Endothelial cell of hepatic sinusoid (primary cell): ENCODE results near the gene TBC1D17.

Experiments used
- in situ Hi-C: cut with HindIII; loops from 2 replicates; pipeline ENCODE4 v1.10.0; 2017; ENCODE audit warnings: low sequenced_read_pairs

TBC1D17 gene

DNA sequence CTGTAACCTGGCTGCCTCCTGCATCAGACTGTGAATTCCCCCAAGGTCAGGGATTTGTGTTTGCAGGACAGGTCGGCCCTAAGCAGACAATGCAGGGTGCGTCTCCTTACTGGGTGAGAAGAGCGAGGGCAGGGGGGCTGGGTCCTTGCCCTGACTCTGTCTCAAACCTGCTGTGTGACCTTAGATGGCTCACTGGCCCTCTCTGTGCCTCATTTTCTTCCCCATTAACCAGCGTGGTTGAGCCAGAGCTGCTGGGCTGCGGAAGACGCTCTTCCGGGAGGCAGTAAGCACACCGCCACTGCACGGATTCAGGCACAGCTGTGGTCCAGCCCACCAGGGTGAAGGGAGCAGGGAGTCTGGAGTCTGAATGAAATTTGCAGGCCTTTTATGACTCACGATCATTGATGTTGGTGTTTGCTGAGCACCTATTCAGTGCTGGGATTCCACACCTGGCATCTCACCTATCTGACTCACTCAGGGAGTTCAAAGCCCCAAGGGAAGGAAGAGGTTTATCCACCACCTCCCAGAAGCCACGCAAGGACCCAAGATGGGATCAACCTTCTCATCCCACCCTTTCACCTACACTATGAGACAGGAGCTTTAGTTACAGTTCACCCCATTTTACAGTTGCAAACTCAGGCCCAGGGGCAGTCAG lies 2.9 kb upstream of the TBC1D17 start:
- in situ Hi-C loops = no loop called here

DNA sequence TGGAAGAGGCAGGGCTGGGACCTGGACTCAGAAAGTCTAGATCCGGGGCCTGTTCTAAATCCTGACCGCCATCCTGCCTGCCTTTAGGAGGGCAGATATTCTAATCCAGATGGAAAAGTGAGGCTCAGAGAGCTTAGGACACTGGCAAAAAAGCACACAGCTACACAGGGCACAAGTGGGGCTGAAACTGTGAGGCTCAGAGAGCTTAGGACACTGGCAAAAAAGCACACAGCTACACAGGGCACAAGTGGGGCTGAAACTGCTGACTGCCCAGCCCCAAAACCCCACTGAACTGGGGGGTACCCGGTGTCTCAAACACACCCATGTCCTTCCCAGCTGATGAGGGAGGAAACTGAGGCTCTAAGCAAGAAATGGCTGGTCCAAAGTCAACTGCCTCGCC lies 2.3 kb upstream of the TBC1D17 start:
- in situ Hi-C loops = no loop called here

DNA sequence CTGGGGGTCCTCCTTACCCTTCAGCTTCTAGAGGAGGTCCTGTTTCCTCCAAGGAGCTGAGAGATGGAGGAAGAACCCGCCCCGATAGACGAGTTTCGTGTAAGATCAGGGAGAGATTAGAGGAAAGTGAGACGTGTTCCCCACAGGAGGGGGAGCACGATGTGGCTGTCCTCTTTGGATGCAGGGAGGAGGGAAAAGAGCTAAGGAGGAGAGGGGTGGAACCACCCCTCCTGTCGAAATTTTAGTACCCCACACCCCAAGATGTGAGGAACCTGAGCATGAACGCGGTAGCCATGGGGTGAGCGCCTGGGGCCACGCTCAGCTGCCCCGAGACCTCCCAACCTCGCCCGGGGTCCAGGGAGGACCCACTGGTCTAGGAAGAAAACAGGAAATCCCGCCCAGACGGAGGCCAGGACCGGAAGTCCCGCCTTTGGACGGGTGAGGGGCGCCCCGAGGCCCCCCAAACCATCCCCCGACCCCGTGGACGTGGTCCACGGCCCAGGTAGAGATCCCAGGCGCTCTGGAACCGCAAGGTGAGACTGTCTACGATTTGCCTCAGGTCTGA lies 1.6 kb upstream of the TBC1D17 start:
- in situ Hi-C loops = no loop called here

DNA sequence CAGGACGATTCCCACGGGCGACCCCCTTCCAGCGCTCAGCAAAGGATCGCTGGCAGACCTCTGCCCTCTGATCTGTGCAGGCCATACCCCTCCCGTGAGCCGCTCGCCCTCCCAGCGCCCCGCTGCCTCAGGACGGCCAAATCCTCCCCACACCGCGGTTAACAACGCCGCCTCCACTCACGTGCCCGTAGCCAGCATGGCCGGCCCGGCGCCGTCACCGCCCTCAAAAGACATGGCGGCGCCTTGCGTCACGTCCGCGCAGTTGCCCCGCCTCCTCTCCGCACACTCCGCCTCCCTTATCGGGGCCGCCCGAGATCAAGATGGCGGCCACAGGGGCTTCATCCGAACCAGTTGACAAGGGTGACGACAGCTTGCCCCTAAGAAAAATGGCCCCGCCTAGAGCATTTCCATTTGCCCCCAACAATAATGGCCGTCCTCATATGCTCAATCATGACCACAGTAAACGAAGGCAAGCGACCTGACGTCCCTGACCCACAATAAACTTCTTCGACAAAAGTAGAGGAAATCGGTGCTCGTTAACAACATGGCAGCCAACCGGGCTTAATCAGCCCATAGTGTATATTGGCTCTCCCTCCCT lies 981 bp upstream of the TBC1D17 start:
- in situ Hi-C loops = no loop called here

DNA sequence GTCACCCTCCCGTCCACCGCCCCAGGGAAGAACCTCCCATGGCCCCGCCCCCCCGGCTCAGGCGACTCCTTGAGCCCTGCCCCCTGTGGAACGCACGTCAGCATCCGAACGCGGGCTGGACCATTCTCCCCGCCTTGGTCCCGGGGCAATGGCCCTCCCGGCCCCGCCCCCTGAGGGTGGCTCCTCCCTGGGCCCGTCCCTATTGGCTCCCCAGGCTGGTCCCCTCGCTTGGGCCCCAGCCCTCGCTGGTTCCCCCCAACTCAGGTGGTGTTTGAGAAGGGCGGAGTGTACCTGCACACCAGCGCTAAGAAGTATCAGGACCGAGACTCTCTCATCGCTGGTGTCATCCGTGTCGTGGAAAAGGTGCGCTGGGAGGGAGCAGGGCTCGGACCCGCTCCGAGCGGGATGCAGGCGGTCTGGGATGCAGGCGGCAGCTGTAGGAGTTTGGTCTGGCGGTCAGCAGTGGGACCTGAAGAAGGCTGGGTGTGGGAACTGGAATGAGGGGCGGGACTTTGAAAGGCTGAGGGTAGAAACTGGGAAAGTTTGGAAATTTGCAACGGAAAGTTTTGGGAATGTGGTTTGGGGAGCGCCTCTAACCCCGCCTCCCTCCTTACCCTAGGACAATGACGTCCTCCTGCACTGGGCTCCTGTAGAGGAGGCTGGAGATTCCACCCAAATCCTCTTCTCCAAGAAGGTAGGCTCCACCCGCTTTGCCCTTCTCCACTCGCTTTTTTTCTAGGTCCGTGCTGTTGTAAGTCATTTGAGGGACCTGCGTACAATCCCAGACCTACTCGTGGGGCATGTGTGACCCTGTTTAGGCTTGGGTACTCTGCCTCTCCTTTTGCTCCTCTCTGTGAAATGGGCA lies 609 bp downstream of the TBC1D17 start:
- in situ Hi-C loops = no loop called here

DNA sequence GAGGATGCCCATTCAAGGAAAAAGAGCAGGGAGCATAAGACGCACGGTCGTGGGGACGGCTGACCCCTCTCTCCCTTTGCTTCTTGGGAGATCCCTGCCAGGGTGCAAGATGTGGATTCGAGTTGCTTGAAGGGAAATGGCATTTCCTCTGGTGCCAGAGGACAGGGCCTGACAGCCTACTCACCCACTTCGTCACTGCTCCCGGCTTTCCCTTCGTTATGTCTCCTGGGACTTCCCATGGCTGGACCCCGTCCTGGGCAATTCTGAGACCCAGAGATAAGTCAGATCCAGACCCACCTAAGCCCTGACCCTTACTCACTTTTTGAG lies 1.2 kb downstream of the TBC1D17 start:
- in situ Hi-C loops = no loop called here

DNA sequence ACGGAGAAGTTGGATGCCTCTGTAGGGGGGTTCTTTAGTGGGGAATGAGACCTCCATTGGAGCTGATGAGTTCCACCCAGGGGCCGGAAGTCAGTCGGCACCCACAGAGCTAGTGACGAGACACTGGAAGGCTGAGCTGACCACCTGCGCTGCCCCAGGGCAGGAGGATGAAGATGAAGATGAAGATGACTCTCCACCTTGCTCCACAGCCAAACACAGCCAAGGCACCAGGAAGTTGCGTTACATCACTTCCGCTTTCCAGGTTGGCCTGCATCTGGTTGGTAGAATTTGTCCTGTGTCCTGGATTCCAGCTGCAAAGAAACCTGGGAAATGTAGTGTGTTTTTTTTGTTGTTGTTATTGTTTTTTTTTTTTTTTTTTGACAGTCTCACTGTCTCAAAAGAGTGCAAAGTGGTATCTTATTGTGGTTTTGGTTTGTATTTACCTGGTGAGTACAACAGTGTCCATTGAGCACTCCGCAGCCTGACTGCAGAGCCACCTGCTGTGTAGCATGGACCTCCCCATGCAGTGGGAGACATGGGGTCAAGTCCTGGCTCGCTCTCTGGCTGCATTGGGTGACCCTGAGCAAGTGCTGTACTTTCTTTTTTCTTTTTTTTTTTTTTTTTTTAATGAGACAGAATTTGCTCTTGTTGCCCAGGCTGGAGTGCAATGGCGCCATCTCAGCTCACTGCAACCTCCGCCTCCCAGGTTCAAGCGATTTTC lies 1.9 kb downstream of the TBC1D17 start:
- in situ Hi-C loops = no loop called here

DNA sequence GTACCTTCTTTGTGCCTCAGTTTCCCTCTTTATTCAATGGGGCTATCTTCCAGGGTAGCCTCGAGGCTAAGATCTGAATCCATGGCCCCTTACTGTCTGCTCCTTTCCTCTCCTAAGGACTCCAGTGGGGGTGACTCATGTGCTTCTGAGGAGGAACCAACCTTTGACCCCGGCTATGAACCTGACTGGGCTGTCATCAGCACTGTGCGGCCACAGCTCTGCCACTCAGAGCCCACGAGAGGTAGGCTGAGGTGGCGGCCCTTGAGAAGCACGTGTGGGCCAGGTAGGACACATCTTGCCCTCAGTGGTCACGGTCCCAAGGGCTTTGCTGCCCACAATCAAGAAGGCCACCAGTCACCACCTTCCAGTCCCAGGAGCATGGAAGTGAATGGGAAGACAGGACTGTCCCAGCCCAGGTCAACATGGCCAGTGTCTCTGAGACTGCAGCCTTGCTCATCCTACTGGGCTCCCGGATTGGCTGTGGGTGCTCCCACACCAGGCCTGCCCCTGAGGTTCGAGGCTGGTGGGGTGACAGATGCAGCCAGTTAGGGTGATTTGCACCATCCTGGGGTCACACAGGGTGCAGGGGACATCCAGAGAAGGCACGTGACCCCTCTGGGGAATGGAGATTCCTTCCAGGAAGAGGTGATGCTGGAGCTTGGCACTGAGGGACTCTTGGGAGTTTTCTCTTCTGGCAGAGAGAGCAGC lies 2.8 kb downstream of the TBC1D17 start:
- in situ Hi-C loops = no loop called here

DNA sequence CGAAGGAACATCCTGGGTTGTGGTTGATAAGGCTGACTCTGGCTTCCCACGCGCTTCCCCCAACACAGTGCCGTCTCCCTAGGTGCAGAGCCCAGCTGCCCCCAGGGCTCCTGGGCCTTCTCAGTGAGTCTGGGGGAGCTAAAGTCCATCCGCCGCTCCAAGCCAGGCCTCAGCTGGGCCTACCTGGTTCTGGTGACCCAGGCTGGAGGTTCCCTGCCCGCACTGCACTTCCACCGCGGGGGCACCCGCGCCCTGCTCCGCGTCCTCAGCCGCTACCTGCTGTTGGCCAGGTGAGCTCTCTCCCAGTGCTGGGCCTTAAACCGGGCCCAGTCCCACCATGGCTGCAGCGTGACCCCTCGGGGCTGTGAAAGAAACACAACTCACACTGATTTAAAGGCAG lies 3.7 kb downstream of the TBC1D17 start:
- in situ Hi-C loops = no loop called here

DNA sequence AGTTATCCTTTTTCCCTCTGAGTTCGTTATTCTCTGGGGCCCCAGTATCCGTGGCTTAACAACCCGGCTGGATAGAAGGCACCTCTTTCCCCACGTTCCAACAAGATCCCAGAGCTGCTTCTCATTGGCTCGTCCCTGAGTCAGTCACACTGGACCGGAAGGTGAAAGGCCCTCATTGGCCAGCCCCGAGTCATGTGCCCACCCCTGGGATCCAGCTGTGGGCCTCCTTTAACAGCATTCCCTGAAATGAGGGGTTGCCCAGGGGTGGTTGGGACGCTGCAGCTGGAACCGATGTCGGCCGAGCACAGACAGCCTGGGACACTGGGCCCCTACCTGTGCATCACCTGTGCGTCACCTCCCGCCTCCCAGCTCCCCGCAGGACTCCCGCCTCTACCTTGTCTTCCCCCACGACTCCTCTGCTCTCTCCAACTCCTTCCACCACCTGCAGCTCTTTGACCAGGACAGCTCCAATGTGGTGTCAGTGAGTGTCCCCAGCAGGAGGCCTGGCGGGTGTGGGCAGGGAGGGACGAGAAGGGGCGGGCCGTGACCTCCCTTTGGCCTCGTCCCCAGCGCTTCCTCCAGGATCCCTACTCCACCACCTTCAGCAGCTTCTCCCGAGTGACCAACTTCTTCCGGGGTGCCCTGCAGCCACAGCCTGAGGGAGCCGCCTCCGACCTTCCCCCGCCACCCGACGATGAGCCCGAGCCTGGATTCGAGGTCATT lies 4.3 kb downstream of the TBC1D17 start:
- in situ Hi-C loops = no loop called here

DNA sequence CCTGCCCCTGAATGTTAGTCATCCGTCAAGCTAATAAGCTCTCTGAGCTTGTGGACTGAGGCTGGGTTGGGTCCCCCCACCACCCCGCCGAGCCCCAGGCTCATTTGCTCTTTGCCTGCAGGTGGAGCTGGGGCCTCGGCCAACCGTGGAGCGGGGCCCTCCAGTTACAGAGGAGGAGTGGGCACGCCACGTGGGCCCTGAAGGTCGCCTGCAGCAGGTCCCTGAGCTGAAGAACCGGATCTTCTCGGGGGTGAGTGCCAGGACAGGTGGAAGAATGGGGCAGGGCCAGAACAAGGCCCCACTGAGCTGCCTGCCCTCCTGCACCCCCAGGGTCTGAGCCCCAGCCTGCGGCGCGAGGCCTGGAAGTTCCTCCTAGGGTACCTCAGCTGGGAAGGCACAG lies 5.1 kb downstream of the TBC1D17 start:
- in situ Hi-C loops = no loop called here

DNA sequence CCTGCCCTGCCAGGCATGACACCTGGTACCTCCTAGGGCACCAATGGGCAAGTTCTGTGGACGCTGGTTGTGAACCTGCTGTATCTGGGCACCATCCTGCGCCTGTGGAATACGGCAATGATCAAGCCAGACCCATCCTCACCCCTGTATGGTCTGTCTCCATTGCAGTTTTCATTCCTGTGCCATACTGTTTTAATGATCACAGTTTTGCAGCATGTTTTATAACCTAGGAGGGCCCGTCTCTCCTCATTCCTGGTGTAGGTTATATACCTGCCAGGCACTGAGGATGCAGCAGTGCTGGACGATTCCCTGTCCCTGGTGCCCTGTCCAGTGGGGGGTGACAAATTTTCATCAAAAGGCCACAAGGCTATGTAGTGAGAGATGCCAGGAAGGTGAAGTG lies 5.6 kb downstream of the TBC1D17 start:
- in situ Hi-C loops = no loop called here

DNA sequence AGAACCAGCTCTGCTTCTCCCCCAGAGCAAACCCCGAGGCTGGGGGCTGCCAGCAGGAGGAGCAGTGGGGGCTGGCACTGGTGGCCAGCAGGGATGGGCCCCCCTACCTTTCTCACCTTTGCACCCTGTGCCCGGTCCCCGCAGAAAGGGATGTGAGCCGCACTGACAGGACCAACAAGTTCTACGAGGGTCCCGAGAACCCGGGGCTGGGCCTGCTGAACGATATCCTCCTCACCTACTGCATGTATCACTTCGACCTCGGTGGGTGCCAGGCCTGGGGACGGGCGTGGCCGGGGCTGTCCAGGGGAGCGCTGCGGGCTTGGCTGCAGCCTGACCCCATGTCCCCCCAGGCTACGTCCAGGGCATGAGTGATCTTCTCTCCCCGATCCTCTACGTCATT lies 6.6 kb downstream of the TBC1D17 start:
- in situ Hi-C loops = no loop called here

DNA sequence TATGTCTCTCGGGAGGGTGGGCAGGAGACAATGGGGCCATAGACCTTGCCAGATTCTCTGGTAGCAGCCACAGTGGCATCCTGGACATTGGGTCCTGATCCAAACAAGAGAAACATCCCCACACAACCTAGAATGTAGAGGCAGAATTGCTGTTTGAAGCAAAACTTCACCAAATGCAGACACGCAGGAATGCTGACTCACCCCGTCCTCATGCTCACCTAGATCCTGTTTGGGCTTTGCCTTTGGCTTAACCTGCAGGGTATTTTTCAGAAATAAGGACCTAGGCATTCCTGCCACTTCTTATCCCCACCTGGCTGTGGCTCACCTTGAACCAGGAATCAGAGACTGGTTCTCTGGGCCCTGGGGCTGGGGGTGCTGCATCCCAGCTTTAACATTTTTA lies 7.3 kb downstream of the TBC1D17 start:
- in situ Hi-C loops = no loop called here

DNA sequence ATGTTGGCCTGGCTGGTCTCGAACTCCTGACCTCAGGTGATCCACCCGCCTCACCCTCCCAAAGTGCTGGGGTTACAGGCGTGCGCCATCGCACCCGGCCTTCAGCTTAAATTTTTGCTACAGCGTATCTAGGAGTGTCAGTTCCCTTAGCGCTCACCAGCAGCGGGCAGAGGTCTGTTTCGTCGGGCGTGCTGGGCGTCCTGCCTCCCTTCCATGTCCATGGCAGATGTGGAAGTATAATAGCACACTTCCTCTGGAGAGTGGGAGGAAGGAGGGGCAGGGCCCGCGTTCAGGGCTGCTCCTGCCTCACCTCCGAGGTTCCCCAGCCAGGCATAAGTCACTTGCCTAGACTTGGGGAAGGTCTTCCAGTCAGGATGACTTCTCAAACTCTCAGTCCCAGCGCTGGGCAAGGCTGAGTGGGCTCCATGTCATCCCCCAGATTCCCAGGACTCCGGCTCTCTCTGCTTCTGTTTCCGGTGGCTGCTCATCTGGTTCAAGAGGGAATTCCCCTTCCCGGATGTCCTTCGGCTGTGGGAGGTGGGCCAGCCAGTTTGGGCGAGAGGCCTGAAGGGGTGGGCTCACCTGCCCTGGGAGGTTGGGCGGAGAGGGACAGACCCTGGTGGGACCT lies 9.6 kb downstream of the TBC1D17 start:
- in situ Hi-C loops = no loop called here

DNA sequence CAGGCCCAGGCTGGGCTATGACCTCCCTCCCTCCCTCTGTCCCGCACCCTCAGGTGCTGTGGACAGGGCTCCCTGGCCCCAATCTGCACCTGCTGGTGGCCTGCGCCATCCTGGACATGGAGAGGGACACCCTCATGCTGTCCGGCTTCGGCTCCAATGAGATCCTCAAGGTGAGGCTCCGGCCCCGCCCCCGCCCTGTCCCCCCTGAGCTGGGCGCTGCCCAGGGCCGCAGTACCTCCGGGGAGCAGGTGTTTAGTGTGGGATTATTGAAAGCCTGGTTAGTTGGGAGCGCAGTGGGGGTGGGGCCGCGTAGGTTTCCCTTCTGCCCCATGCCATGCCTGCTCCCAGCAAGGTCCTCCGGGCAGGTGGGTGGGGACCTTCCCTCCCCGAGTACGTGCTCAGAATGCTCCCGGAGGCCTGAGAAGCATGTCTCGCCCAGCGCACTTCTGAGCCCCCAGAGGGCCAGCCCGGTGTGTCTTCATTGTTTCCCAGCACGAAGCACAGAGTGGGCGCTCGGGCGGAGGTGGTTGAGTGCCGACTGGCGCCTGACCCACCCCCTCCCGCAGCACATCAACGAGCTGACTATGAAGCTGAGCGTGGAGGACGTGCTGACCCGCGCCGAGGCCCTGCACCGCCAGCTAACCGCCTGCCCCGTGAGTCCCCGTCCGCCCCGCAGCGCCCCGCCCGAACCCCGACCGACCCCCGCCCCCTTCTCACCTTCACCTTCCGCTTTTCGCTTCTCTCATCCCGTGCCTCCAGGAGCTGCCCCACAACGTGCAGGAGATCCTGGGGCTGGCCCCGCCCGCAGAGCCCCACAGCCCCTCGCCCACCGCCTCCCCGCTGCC lies 10.4 kb downstream of the TBC1D17 start:
- in situ Hi-C loops = no loop called here

DNA sequence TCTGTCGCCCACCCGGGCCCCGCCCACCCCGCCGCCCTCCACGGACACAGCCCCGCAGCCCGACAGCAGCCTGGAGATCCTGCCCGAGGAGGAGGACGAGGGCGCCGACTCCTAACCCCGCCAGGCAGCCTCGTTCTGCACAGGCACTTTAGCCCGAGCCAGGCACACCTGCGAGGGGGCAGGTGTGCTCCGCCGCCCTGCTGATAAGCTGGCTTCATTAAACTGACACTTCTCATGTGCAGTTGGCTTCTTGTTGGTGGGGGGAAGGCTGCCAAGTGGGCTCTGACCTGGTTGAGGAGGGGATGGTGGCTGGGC lies 11.0 kb downstream of the TBC1D17 start:
- in situ Hi-C loops = no loop called here

DNA sequence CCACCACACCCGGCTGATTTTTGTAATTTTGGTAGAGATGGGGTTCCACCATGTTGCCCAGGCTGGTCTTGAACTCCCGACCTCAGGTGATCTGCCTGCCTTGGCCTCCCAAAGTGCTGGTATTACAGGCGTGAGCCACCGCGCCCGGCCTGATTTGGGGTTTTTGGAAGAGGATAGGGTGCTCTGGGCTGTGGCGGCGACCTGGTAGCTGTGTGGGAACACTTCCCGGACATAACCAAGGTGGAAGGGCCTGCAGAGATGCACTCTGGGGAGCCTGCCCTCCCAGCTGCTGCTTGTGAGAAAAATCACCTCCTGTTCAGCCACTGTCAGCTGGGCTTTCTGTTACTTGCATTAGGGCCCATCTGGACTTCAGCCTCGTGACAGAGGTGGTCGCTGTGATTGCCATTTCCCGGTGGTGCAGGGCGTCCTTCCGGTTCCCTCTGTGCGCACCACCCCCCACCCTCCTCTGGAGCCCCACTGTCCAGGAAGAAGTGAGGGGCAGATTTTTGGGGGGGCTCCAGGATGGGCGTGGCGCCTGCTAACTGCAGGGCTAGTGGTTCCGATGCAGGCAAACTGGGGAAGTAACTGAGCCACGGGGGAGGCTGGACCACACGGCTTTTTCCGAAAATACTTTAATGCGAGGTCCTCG lies 11.7 kb downstream of the TBC1D17 start:
- in situ Hi-C loops = no loop called here
